Right lobe of liver (tissue), 4 donors: ENCODE results near the gene CTBP1.

Experiments used
- CTCF ChIP-seq, 4 donors: fragments of 200-600 bp in 3 of 4; fragments of 450-650 bp in 1 of 4; IDR thresholded peaks; one replicate each; pipeline versions ENCODE4 v1.5.1 to v1.8.0; 2016 to 2022; ENCODE audit warnings: antibody characterized with exemption in 4 of 4, mild to moderate bottlenecking in 2 of 4
- POLR2A ChIP-seq: fragments of 450-650 bp; IDR thresholded peaks from one replicate; pipeline ENCODE4 v1.6.1; 2017; ENCODE audit warnings: antibody characterized with exemption, mild to moderate bottlenecking
- donor health status: DM: no; HTN: no; CAD: no.
- donor health status: DM: no; HTN: no; CAD: no.
- donor health status: DM: no; HTN: yes; CAD: no.

DNA sequence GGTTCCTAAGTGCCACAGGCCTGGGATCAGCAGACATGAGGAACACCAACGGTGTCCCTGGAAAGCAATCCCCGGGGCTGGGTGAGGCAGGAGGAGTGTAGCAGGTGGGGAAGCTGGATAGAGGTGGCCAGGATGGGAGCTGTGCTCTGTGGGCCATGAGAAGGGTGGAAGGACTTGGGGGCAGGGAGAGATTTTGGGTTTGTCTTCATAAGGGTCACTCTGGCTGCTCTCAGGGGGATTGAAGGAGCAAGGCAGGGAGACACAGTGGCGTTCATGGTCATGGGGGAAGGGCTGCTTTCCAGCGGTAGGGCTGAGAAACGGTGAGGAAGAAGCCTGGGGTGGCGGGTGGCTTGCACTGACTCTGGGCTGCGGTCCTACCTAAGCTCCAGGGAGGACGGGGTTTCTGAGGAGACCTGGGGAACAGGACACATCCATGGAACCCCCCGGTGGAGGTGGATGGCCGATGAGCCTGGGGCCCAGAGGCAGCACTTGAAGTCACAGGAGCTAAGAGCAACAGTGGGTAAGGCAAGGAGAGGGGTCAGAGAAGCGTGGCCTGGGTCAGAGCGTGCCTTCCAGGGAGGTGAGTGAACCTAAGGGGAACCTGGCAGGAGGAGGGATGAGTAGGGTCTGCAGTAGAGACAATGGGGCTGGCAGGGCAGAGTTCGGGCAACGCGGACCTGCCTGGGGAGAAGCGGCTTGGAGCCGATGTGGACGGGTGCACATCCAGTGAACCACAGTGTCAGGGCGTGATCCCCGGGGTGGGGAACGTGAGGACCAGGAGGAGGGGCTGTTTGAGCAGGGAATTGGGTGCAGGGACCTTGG, 12.4 kb upstream of the CTBP1 start:
- TF ChIP-seq CTCF (IDR thresholded peaks at IDR 0.05) (no peak), POLR2A (no peak)
